GM19239 (cell line): Measurements from ENCODE around the gene ALCAM.

Source experiments
- DNase-seq: peaks from one replicate; pipeline ENCODE4 v3.0.0; 2011; ENCODE audit warnings: low spot score; ENCODE audit not compliant: insufficient read length
- FAIRE-seq: peaks from 2 replicates; lab custom pipeline; 2011; peaks lifted over from hg19 to GRCh38; lab: Jason Lieb, UNC

Gene ALCAM

DNA sequence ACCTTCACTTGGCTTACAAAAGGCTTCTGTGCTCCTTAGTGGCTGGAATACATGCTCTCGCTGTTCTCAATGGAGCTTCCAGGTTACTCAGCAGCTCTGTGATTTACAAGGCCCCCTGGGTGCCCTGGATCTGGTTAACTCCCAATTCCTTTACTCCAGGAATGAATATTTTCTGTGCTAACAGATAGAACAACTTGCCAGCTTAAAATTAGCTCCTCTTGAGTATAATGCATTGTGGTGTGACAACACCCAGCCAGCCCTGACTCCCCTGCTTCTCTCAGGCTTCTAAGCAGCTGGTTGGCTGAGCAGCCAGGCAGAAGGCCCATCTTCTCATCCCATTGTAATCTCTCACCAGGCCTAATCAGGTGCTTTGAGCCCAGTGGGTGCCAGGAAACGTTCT, 246.4 kb downstream of the ALCAM start:
- no peak for FAIRE-seq

DNA sequence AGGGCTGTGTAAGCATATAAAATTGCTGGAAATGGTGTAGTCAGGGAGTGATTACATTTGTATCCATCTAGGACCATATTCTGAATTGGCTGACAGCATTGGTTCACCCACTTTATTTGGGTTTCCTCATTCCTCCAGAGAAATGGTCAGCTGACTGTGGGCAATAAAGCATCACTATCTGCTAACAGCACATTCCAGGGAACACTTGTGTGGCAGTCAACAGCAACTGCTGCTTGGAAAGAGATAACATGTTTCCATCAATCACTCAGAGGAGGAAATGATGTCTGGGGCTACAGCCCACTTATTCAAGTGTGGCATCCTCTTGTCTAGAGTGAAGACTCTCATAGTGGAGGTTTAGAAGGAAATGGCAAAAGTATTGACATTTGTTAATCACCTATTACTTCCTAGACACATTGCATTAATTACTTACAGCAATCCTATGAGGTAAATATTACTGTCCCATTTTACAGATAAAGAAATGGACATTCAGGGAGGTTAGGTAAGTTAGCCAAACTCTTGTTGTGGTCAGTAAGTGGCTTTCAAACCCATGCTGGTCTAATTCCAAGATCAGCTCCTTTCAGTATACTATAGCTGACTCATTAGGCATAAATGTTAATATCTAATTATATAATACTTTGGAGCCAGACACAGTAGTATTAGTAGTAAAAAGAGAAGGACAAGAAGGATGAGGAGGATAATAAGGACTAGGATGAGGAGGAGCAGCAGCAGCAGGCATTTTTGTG, 247.8 kb downstream of the ALCAM start:
- no peak for DNase-seq
- no peak for FAIRE-seq

More for the DNA sequence above, 246.4 kb downstream of the ALCAM start:
- no peak for DNase-seq

DNA sequence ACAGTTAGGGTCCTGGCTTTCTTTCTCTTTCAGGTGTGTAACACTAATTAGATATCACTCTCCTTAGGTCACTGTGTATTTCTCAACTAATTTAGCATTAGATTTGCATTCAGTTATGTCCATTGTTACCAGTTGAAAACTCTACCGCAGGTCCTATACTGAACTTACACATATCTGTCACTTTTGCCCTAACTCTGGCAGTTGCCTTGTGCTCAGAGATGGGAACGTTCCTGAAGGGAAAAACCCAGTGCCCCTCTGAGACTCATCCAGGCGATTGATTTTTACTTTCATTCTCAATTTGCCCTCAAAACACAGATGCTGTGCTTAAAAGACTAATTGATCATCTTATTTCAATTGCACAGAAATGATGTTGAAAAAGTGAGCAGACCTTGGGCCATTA, 249.1 kb downstream of the ALCAM start:
- FAIRE-seq (no peak), DNase-seq (no peak)

DNA sequence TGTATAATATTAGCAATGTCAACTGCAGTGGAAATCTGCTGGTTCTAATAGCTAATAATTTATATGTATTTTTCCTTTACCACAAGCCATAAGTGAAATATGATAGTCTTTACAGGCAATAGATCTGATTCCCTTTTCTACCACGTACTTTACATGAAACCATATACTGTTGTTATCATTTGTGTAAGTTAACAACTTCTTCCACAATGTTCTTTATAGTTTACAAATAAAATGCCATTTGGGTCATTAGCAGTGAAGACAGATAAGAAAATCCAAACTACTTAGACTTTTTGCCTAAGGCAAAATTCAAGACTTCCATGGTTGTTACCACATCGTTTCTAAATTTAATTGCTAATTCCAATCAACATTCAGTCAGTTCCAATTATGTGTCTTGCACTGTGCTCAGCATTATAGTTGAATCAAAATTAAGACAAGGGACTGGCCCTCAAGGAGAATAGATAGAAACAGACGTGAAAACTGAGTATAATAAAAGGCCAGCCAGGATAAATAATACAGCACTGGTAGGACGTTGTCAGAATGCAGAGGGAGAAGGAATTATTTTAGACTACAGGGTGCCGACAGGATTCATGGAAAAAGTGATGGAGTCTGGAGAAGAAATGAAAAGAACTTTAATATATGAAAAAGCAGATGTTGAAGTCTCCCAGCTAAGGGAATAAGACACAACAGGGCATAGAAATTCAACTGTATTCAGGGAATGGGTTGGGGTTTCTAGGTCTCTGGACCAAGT, 249.8 kb downstream of the ALCAM start:
- DNase-seq (no peak), FAIRE-seq (no peak)

DNA sequence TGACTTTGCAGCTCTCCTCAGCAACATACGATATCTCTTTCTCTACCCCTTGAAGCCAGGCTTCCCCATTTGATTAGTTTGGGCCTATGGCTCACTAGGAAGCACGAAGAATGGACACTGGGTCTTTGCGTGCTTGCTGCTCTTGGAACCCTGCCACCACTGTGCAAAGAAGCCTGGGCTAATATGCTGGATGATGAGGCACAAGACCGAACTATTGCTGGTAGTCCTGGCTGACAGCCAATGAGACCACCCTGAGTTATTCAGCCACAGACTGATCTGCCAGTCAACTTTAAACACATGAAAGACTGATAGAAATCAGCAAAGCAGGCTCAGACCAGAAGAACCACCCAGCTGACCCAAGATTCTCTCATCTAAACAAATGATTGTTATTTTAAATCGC, 251.8 kb downstream of the ALCAM start:
- FAIRE-seq (no peak), DNase-seq (no peak)

DNA sequence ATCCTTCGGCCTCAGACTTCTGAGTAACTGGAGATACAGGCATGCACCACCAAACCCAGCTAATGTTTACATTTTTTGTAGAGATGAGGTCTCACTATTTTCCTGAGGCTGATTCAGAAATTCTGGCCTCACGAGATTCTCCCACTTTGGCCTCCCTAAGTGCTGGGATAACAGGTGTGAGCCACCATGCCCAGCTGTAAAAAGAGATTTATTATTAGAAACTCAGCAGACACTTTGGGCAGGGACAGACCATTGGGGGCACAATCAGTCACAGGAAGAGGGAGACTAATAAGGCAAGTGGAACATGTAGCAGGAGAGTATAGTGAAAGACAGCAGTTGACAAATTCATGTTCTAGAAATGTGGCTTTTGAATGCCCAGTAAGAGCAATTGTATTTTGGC, 252.9 kb downstream of the ALCAM start:
- DNase-seq, result no peak
- no peak for FAIRE-seq

DNA sequence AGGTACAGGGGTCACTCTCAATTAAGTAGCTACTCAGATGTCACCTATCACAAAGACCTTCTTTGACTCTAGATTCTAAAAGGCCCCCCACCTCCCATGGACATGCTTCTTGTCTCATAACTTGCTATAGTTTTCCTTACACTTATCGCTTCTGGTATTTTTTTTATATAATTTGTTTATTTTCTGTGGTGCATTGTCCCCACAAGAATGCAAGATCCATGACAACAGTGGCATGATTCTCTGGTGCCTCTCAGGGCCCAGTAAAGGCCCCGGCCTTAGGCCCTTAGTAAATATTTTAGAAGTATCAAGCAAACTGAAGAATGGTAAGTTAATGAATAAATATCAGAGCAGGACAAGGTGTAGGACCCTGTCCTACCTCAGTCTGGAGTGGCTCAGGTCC, 253.5 kb downstream of the ALCAM start:
- no peak for DNase-seq
- no peak for FAIRE-seq

DNA sequence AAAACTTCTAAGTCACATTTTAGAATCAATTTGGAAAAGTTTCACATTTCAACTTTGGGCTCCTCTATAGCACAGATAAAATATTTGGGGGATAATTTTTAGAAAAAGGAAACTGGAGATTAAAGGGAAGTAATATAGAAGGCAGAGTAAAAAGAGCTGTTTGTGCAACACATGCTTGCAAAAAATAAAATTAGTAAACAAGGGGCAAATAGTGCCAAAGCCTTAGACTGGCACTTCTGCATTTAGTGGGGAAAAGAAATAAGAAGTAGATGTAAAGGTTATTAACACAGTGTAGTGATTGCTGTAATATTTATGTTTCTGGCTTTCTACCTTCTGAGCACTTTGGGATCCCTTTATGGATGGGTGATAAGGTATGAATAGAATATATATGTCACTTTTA, 255.5 kb downstream of the ALCAM start:
- no peak for DNase-seq
- FAIRE-seq, result no peak
